Naive B cell (primary cell): ENCODE data around the gene NPSR1. TPM values are rescaled to one million over a fixed set of nuclear protein-coding genes. Genes with fewer than 3 reads are reported as not detected.
A peak's percentile ranks its signal among the peaks of the same experiment; 100 is the strongest.

Experiments used
- ATAC-seq, 2 donors: fragments of 150-1000 bp; cut with Tn5 transposase; 2 replicates each; pipeline ENCODE4 v1.10.0; 2021; ENCODE audit warnings: low read depth in 2 of 2, mild to moderate bottlenecking in 2 of 2, moderate library complexity in 2 of 2
- DNase-seq: peaks from one replicate; pipeline ENCODE4 v3.0.0; 2022
- H3K27ac Mint-ChIP-seq, 6 donors: one replicate each; pipeline ENCODE4 v1.8.0; 2020 to 2022; ENCODE audit warnings: mild to moderate bottlenecking in 6 of 6, mixed read lengths in 6 of 6, moderate library complexity in 5 of 6, inconsistent platforms in 2 of 6
- H3K27me3 Mint-ChIP-seq, 3 donors: one replicate each; pipeline ENCODE4 v1.8.0; 2021 to 2022; ENCODE audit warnings: mixed read lengths in 3 of 3, mild to moderate bottlenecking in 1 of 3
- H3K36me3 Mint-ChIP-seq, 2 donors: one replicate each; pipeline ENCODE4 v1.8.0; 2020 to 2022; ENCODE audit warnings: mixed read lengths in 2 of 2, inconsistent platforms in 1 of 2, mild to moderate bottlenecking in 1 of 2
- H3K4me1 Mint-ChIP-seq, 3 donors: one replicate each; pipeline ENCODE4 v1.8.0; 2020 to 2022; ENCODE audit warnings: mixed read lengths in 3 of 3, inconsistent platforms in 1 of 3, mild to moderate bottlenecking in 1 of 3, moderate library complexity in 1 of 3
- H3K4me3 Mint-ChIP-seq, 8 donors: one replicate each; pipeline ENCODE4 v1.8.0; 2020 to 2022; ENCODE audit warnings: mild to moderate bottlenecking in 8 of 8, mixed read lengths in 8 of 8, moderate library complexity in 8 of 8, inconsistent platforms in 2 of 8
- H3K9me3 Mint-ChIP-seq, 7 donors: one replicate each; pipeline ENCODE4 v1.8.0; 2020 to 2022; ENCODE audit warnings: mixed read lengths in 7 of 7, mild to moderate bottlenecking in 5 of 7, inconsistent platforms in 2 of 7, moderate library complexity in 1 of 7
- polyA plus RNA-seq, 6 donors: library from polyadenylated mRNA; unstranded; fragments of 300-500 nt; fragmentation: Illumina TruSeq; gene quantifications; one replicate each; pipeline ENCODE4 v1.2.3, GENCODE V29; 2021; ENCODE audit warnings: low read depth in 6 of 6

NPSR1 gene
- polyA plus RNA-seq, 6 donors from 2014 or later = not detected

GRCh38 chr7:34672430-34672829, 14.4 kb downstream of the NPSR1 start:
- DNase-seq (no peak), ATAC-seq (no peak)
- H3K36me3 Mint-ChIP-seq = no peaks in the 10 kb centered on the region
- no peak overlapping the region for H3K4me3 Mint-ChIP-seq
- H3K27me3 Mint-ChIP-seq = no peaks in the 10 kb centered on the region
- no peak overlapping the region for H3K27ac Mint-ChIP-seq
- H3K4me1 Mint-ChIP-seq = no peaks in the 10 kb centered on the region
- peaks cover 0 to 3% (median 0%) of the 10 kb centered on the region in 7 donors for H3K9me3 Mint-ChIP-seq

- ATAC-seq (no peak), DNase-seq (no peak)
- H3K4me1 Mint-ChIP-seq = no peaks in the 10 kb centered on the region
- H3K27ac Mint-ChIP-seq = peak overlapping the region in 1 of 6 donors; percentile 0
- no peaks in the 10 kb centered on the region for H3K36me3 Mint-ChIP-seq
- H3K4me3 Mint-ChIP-seq = no peak overlapping the region
- H3K9me3 Mint-ChIP-seq = peaks cover 0 to 3% (median 0%) of the 10 kb centered on the region in 7 donors
- no peaks in the 10 kb centered on the region for H3K27me3 Mint-ChIP-seq
Measured at GRCh38 chr7:34673066-34673465, 15.0 kb downstream of the NPSR1 start.

GRCh38 chr7:34675749-34676374, 17.8 kb downstream of the NPSR1 start:
- DNase-seq (no peak), ATAC-seq (no peak)
- Mint-ChIP-seq H3K36me3 (no peaks in the 10 kb centered on the region), H3K27me3 (no peaks in the 10 kb centered on the region), H3K9me3 (peaks cover 0 to 3% (median 0%) of the 10 kb centered on the region in 7 donors), H3K4me1 (no peaks in the 10 kb centered on the region), H3K27ac (no peak overlapping the region), H3K4me3 (no peak overlapping the region)

- no peak overlapping the region for H3K4me3 Mint-ChIP-seq
- DNase-seq (no peak), ATAC-seq (no peak)
- H3K27ac Mint-ChIP-seq = no peak overlapping the region
- H3K36me3 Mint-ChIP-seq = no peaks in the 10 kb centered on the region
- peaks cover 0 to 3% (median 0%) of the 10 kb centered on the region in 7 donors for H3K9me3 Mint-ChIP-seq
- no peaks in the 10 kb centered on the region for H3K27me3 Mint-ChIP-seq
- H3K4me1 Mint-ChIP-seq = no peaks in the 10 kb centered on the region
Measured at GRCh38 chr7:34677491-34677890, 19.5 kb downstream of the NPSR1 start.

GRCh38 chr7:34687529-34687928, 29.5 kb downstream of the NPSR1 start:
- H3K4me3 Mint-ChIP-seq = no peak overlapping the region
- no peak for DNase-seq
- H3K27me3 Mint-ChIP-seq = no peaks in the 10 kb centered on the region
- H3K27ac Mint-ChIP-seq = no peak overlapping the region
- no peaks in the 10 kb centered on the region for H3K36me3 Mint-ChIP-seq
- ATAC-seq = no peak
- no peaks in the 10 kb centered on the region for H3K4me1 Mint-ChIP-seq
- H3K9me3 Mint-ChIP-seq = peaks cover 0 to 20% (median 4%) of the 10 kb centered on the region in 7 donors

- no peaks in the 10 kb centered on the region for H3K36me3 Mint-ChIP-seq
- peaks cover 9 to 53% (median 23%) of the 10 kb centered on the region in 7 donors for H3K9me3 Mint-ChIP-seq
- H3K4me3 Mint-ChIP-seq = no peak overlapping the region
- H3K4me1 Mint-ChIP-seq = no peaks in the 10 kb centered on the region
- H3K27ac Mint-ChIP-seq = no peak overlapping the region
- H3K27me3 Mint-ChIP-seq = no peaks in the 10 kb centered on the region
- DNase-seq (no peak), ATAC-seq (no peak)
Measured at GRCh38 chr7:34696415-34696814, 38.4 kb downstream of the NPSR1 start.

GRCh38 chr7:34709771-34710170, 51.8 kb downstream of the NPSR1 start:
- no peak overlapping the region for H3K4me3 Mint-ChIP-seq
- H3K27me3 Mint-ChIP-seq = no peaks in the 10 kb centered on the region
- no peaks in the 10 kb centered on the region for H3K4me1 Mint-ChIP-seq
- no peak overlapping the region for H3K27ac Mint-ChIP-seq
- ATAC-seq = no peak
- no peak for DNase-seq
- H3K9me3 Mint-ChIP-seq = peaks cover 0 to 7% (median 0%) of the 10 kb centered on the region in 7 donors
- H3K36me3 Mint-ChIP-seq = no peaks in the 10 kb centered on the region

GRCh38 chr7:34718867-34719266, 60.8 kb downstream of the NPSR1 start:
- Mint-ChIP-seq H3K36me3 (no peaks in the 10 kb centered on the region), H3K27me3 (no peaks in the 10 kb centered on the region), H3K27ac (no peak overlapping the region), H3K4me1 (no peaks in the 10 kb centered on the region), H3K9me3 (peaks cover 0 to 5% (median 0%) of the 10 kb centered on the region in 7 donors), H3K4me3 (no peak overlapping the region)
- ATAC-seq (no peak), DNase-seq (no peak)

GRCh38 chr7:34719636-34720035, 61.6 kb downstream of the NPSR1 start:
- H3K4me1 Mint-ChIP-seq = peaks cover 0 to 5% (median 0%) of the 10 kb centered on the region in 3 donors
- H3K27ac Mint-ChIP-seq = no peak overlapping the region
- ATAC-seq (no peak), DNase-seq (no peak)
- H3K27me3 Mint-ChIP-seq = no peaks in the 10 kb centered on the region
- no peaks in the 10 kb centered on the region for H3K36me3 Mint-ChIP-seq
- peaks cover 0 to 5% (median 0%) of the 10 kb centered on the region in 7 donors for H3K9me3 Mint-ChIP-seq
- H3K4me3 Mint-ChIP-seq = no peak overlapping the region

GRCh38 chr7:34720289-34720688, 62.3 kb downstream of the NPSR1 start:
- H3K27ac Mint-ChIP-seq = no peak overlapping the region

GRCh38 chr7:34723338-34723737, 65.3 kb downstream of the NPSR1 start:
- DNase-seq = no peak
- ATAC-seq = no peak
- Mint-ChIP-seq H3K9me3 (peaks cover 0 to 2% (median 0%) of the 10 kb centered on the region in 7 donors), H3K36me3 (no peaks in the 10 kb centered on the region), H3K4me3 (no peak overlapping the region), H3K27ac (no peak overlapping the region), H3K4me1 (peaks cover 0 to 6% (median 0%) of the 10 kb centered on the region in 3 donors), H3K27me3 (no peaks in the 10 kb centered on the region)

More at GRCh38 chr7:34720289-34720688, 62.3 kb downstream of the NPSR1 start:
- no peaks in the 10 kb centered on the region for H3K27me3 Mint-ChIP-seq
- peak overlapping the region in 1 of 8 donors; percentile 66 for H3K4me3 Mint-ChIP-seq
- DNase-seq = no peak
- peaks cover 0 to 6% (median 0%) of the 10 kb centered on the region in 3 donors for H3K4me1 Mint-ChIP-seq
- no peaks in the 10 kb centered on the region for H3K36me3 Mint-ChIP-seq
- no peak for ATAC-seq
- peaks cover 0 to 5% (median 0%) of the 10 kb centered on the region in 7 donors for H3K9me3 Mint-ChIP-seq

- Mint-ChIP-seq H3K4me1 (peaks cover 0 to 6% (median 0%) of the 10 kb centered on the region in 3 donors), H3K27me3 (no peaks in the 10 kb centered on the region), H3K9me3 (peaks cover 0 to 2% (median 0%) of the 10 kb centered on the region in 7 donors), H3K4me3 (peak overlapping the region in 2 of 8 donors; percentile 23 to 31), H3K36me3 (no peaks in the 10 kb centered on the region), H3K27ac (peak overlapping the region in 2 of 6 donors; percentile 1 to 33)
- DNase-seq (no peak), ATAC-seq (no peak)
Measured at GRCh38 chr7:34723866-34724490, 66.0 kb downstream of the NPSR1 start.

- H3K27ac Mint-ChIP-seq = peak overlapping the region in 1 of 6 donors; percentile 70
- H3K36me3 Mint-ChIP-seq = no peaks in the 10 kb centered on the region
- no peaks in the 10 kb centered on the region for H3K27me3 Mint-ChIP-seq
- H3K4me1 Mint-ChIP-seq = peaks cover 0 to 6% (median 0%) of the 10 kb centered on the region in 3 donors
- H3K4me3 Mint-ChIP-seq = no peak overlapping the region
- no peak for DNase-seq
- H3K9me3 Mint-ChIP-seq = peaks cover 0 to 2% (median 0%) of the 10 kb centered on the region in 7 donors
- ATAC-seq = no peak
Measured at GRCh38 chr7:34726221-34726620, 68.2 kb downstream of the NPSR1 start.

- Mint-ChIP-seq H3K27ac (no peak overlapping the region), H3K27me3 (no peaks in the 10 kb centered on the region), H3K36me3 (no peaks in the 10 kb centered on the region), H3K4me3 (no peak overlapping the region), H3K9me3 (peaks cover 0 to 2% (median 0%) of the 10 kb centered on the region in 7 donors), H3K4me1 (peaks cover 0 to 6% (median 0%) of the 10 kb centered on the region in 3 donors)
- no peak for ATAC-seq
- DNase-seq = no peak
Measured at GRCh38 chr7:34727464-34727995, 69.5 kb downstream of the NPSR1 start.
